Right forelimb (tissue), 1 donor: ENCODE results near the gene ERICH6B.
"Not testable (repeated sequence)": the region's sequence is repeated elsewhere in the genome, so short reads cannot be mapped to it uniquely, and the experiment has no call there.

Experiments used
- DNase-seq: peaks from one replicate; pipeline ENCODE4 v3.0.0-alpha.2; 2018

ERICH6B gene

DNA sequence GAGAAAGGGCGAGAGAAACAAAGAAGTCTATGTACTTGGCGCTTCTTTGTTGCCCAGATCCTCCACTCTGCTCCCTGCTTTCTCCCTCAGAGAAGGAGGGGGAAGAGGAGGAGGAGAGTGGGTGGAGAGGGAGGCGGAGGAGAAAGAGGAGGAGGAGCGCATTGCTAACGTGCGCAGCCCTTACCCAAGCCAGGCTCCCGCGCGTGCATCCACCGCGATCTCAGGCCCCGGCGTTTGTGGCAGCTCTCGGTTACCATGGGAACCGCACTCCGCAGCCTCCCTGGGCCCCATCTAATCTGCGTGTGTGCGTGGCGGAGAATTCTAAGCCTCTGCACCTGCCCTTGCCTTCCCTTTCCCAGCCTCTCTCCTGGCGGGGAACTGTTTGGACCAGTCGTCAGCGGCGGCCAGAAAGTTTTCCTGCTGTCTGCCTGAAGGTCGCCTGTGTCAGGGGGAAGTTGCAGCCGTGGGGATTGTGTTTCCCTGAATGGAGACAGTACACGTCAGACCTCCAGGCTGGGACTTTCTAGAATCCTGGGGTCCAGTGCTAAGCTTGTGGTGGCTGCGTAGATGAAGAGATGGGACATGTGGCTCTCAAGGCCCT lies at the start of gene ERICH6B:
Gene ERICH6B, minus strand, starts transcription at position 239 of the 601 bp plus-strand sequence. CDS start 18,734 bp downstream, outside the sequence.
- peak; percentile 56 for DNase-seq

DNA sequence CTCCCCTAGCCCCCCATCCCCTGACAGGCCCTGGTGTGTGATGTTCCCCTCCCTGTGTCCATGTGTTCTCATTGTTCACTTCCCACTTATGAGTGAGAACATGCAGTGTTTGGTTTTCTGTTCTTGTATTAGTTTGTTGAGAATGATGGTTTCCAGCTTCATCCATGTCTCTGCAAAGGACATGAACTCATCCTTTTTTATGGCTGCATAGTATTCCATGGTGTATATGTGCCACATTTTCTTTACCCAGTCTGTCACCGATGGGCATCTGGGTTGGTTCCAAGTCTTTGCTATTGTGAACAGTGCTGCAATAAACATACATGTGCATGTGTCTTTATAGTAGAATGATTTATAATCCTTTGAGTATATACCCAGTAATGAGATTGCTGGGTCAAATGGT lies 47.4 kb upstream of the ERICH6B start:
- not testable (repeated sequence) for DNase-seq

DNA sequence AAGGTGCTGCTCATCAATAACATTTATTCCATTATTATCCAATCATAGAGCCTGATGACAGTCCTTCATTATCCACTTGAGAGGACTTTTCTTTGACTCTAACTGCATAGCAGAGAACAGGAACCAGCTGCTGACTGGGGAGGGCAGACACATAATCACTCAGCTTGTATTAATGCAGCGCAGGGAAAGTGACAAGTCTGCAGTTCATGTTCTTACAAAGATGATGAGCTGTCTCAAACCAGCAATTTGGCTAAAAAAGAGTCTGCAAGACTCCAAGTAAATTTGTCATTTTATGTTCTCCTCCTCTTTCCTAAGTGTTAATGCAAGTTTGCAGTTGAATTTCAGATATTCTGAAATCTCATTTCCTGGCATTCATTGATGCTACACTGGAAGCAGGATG lies 46.6 kb upstream of the ERICH6B start:
- no peak for DNase-seq

DNA sequence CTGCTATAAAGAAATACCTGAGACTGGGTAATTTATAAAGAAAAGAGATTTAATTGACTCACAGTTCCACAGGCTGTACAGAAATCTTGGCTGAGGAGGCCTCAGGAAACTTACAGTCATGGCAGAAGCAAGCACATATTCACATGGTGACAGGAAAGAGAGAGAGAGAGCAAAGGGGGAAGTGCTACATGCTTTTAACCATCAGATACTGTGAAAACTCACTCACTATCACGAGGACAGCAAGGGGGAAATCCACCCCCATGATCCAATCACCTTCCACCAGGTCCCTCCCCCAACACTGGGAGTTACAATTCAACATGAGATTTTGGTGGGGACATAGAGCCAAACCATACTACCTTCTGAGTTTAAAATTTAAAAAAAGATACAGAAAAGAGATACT lies 44.9 kb upstream of the ERICH6B start:
- DNase-seq, result not testable (repeated sequence)

DNA sequence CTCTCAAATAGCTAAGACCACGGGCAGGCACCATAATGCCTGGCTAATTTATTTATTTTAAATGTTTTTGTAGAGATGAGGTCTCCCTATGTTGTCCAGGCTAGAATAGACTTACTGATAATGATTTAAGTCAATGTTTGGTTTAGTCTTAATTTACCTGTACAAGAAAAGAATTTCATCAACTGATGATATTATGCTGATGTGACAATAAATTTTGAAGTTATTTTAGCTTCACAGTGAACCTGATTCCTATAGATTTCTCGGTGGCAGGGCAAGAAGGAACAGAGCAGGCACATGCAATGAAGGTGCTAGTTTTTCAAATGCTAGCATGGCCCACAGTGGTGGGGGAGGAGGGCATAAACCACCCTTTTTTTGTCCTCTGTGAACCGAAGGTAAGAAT lies 44.0 kb upstream of the ERICH6B start:
- DNase-seq, result no peak

DNA sequence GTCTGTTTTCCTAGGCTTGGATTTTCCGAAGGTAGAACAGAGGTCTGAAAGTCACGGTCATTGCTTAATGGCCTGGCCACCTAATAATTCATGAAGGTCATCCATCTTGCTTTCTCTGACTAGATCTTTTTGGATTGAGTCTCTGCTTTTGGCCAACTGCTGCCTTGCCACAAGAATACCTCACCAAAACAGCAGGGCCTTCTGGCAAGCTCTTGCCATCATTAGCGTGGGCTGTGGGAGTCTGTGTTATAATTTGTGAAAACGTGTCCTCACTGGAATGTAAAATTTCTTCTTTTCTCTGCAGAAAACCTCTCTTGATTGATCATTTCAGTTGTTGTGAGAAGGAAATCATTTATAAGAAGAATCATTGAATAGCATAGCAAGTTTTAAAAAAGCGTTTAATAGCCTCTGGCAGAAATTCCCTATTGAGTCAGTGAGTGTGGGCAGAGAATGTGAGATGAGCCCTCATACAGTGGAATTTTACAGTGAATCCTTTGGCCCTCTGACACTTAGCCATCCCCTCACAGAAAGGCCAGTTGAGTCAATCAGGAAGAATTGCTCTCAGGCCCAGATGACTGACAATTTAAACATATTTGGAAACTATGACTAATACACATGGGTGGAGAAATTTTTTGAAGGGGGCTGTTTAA lies 43.2 kb upstream of the ERICH6B start:
- DNase-seq, result no peak

DNA sequence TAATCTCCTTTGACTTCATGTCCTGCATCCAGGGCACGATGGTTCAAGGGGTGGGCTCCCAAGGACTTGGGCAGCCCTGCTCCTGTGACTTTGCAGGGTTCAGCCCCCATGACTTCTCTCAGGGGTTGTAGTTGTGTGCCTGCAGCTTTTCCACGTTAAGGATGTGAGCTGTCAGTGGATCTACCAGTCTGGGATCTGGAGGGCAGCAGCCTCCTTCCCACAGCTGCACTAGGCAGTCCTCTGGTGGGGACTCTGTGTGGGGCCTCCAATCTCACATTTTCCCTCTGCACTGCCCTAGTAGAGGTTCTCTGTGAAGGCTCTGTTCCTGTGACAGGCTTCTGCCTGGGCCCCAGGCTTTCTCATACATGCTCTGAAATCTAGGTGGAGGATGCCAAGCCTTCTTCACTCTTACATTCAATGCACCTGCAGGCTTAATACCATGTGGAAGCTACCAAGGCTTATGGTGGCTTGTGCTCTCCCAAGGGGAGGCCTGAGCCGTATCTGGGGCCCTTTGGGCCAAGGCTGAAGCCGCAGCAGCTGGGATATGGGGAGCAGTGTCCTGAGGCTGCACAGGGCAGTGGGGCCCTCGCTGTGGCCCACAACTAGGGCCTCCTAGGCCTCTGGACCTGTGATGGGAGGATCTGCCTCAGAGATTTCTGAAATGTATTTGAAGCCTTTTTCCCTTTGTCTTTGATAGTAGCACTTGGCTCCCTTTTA lies 39.3 kb upstream of the ERICH6B start:
- no peak for DNase-seq

DNA sequence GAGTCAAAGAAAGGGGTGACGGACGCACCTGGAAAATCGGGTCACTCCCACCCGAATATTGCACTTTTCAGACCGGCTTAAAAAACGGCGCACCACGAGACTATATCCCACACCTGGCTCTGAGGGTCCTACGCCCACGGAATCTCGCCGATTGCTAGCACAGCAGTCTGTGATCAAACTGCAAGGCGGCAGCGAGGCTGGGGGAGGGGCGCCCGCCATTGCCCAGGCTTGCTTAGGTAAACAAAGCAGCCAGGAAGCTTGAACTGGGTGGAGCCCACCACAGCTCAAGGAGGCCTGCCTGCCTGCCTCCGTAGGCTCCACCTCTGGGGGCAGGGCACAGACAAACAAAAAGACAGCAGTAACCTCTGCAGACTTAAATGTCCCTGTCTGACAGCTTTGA lies 29.7 kb upstream of the ERICH6B start:
- DNase-seq, result not testable (repeated sequence)

DNA sequence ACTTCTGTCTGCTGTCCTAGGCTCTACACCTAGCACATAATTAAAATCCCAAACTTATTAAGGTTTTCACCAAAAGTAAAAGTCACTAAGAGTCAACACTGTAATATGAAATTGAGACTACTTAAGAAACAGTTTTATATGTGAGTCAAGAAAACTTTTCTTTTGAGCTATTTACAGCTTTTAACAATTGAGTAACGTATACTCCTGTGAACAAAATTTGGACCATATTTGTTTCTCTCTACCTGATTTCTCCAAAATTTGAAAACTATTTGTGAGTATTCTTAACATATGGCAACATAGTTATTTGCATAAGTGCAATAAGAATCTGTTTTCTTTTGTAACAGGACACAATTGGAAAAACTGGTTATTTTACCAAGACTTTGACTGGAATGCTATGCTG lies 26.6 kb upstream of the ERICH6B start:
- not testable (repeated sequence) for DNase-seq

DNA sequence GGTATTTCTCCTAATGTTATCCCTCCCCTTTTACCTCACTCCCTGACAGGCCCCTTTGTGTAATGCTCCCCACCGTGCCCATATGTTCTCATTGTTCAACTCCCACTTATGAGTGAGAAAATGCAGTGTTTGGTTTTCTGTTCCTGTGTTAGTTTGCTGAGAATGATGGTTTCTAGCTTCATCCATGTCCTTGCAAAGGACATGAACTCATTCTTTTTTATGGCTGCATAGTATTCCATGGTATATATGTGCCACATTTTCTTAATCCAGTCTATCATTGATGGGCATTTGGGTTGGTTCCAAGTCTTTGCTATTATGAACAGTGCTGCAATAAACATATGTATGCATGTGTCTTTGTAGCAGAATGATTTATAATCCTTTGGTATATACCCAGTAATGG lies 19.8 kb upstream of the ERICH6B start:
- not testable (repeated sequence) for DNase-seq

DNA sequence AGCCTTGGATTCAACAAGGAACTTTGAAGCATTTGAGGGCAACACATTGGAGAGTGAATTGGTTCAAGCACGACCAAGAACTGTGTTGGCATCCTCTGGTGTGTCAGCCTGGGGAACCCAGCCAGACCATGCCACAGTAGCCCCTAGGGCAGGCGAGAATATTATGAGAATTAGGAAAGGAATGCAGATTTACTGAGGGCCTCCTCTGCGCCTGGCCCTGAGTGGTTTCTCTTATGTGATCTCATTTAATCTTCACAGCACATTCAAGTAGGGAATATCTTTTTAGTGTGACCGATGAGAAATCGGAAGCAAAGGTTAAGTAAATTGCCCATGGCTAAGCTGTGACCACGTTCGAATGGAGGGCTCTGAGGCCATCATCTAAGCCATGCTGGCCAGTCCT lies 15.3 kb upstream of the ERICH6B start:
- no peak for DNase-seq

DNA sequence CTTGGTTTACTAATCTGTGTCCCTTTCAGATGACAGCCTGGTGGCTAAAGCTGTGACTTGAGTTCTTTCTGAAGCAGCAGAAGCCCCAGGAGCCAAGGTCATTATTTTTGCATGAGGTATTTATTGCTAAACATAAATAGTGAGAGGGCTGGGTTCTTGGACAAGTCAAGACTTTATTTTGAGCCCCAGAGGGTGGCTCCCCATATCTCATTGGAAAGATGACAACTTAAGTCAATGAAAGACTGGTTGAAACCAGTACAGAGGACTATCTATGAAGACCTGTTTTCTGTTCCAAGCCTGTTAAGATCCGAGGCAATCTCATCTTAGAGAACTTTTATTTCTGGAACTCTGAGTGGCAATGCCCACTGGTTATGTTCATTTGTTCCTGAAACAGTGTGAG lies 14.4 kb upstream of the ERICH6B start:
- DNase-seq, result no peak

DNA sequence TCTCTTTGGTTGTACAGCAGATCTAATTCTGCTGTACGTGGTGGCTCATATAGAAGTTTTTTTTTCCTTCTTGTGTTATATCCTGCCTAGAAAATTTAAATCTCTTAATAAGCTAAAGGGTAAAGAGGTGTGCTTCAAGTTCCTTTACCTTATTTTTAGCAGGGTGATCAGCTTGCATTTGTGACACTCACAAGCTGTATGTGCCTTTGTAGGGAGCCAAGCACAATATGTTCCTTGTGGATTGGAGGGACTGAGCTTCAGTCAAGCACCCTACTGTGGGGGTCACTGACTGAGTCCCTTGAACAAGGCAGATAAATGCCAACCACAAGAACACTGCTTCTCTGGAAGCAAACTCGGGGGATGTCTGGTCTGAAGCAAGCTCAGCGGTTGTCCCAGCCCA lies 12.6 kb upstream of the ERICH6B start:
- no peak for DNase-seq

DNA sequence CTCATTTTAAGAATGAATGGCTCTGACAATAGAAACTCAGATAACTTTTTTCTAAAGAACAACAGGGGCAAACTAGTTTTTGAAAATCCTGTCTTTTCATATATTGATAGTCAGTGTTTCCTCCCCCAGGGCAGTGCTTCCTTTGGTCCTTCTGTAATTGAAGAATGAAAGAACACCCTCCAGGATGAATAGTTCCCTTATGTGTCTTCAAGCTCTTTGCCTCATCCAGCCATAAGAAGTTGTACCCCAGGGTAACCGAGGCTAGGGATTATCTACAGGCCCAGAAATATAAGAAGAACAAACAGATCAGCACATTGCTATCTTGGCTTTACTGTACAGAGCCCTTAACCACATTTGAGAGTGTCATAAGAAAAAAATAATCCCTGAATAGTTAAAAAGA lies 12.1 kb upstream of the ERICH6B start:
- no peak for DNase-seq

DNA sequence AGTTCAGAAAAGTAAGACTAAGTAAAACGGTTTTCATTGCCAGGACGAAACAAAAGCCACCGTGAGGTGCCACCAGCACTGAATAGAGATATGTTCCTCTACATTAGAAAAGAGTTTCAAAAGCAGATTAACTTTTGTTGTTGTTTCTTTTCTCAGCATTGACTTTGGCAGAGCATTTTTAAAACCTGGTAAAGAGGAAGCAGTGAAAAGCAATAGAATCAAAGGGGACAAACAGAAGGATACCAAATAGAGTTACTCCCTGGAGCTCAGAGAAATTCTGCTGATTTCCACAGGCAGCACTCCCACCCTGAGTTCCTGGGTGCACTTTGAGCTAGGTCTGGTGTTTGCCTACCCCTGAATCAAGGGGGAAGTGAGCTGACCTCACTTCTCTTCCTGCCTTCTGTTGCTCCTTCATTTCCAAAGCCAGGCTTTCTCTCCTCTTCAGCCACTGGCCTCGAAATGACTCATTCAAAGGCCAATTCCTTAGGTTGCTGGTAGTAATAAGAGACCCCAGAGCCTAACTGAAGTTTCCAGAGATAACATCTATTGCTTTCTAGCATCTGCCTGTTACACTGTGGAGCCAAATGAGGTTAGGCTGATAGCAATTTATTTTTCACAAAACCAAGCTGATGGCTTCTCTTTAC lies 11.3 kb upstream of the ERICH6B start:
- no peak for DNase-seq

DNA sequence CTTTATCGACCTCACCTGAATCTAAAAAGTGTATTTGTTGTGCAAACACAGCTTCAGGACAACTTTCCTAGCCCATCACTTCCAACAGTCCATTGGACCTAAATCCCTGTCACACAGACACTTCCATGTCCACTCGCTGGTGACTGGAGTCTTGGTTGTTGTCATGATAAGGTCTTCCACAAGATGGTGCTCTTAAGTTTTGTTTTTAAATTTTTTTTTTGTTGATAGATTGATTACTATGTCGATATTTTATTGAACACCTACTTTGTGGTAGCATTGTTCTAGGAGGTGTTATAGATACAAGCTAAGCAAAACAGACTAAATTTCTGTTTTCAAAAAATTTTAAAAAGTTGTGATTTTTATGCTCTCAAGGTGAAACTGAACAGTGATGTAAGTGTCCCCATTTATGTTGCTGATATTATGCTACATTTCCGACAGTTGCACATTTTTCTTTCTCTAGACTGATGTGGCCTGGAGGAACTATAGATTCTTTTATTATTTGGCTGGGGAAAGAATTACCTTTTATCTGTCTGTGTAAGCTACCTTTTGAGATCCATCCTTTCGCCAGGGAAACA lies 8.1 kb upstream of the ERICH6B start:
- DNase-seq, result no peak

DNA sequence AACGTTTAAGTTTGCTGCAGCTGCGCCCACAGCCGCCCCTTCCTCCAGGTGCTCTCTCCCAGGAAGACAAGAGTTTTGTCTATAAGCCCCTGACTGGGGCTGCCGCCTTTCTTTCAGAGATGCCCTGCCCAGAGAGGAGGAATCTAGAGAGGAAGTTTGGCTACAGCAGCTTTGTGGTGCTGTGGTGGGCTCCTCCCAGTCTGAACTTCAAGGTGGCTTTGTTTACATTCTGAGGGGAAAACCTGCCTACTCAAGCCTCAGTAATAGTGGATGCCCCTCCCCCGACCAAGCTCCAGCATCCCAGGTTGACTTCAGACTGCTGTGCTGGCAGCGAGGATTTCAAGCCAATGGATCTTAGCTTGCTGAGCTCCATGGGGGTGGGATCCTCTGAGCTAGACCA lies 6.4 kb upstream of the ERICH6B start:
- DNase-seq, result no peak

DNA sequence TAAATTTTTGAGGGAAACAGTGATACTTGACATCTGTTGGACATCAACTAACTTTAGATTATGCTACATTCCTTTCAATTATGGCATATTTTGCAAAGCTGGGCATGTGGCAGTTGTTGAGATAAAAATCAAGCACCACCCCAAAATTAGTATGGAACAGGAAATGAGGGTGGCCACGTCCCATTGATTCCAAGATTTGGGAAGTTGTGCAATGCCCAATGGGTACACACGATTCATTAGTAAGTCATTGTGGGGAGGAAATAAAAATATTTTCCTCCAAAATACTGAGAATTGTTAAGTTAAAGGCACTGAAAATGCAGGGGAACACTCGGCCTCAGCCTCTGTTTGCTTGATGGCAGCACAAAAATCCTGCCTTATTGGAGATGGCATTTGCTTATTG lies 7.6 kb downstream of the ERICH6B start:
- DNase-seq, result no peak

DNA sequence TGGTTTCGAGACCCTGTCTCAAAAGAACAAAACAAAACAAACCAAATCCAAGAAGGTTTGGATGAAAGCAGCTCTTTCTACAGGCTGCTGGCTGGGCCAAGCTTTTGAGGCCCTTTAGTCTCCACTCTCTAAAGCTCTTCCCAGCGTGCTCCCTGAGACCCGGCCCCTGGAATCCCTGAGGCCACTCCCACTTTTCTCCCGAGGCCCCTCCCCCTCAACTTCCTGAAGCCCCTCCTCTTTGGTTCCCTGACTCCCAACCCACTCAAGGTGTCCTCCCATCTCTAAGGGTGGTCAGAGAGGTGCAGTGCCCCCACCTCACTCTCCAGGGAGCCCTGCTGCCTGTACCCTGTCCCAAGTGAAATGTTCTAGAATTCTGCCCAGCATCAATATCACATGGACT lies 10.6 kb downstream of the ERICH6B start:
- no peak for DNase-seq

DNA sequence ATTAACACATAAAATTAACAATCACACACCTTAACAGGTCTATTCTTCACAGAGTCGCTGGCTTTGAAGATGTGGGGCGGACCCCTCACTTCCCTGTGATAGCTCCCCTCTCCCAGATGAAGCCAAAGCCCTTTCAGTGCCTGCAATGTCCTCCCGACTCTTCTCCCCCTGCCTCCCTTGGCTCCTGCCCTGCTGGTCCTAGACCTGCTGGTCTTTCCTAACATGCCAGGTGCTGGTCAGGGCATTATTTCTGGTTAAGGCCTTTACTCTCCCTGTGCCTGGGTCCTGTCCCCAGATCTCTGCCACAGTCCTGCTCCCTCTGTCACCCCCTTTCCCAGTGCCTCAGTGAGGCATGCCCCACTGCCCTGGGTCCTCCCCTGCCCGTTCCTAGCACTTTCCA lies 12.2 kb downstream of the ERICH6B start:
- DNase-seq, result no peak

DNA sequence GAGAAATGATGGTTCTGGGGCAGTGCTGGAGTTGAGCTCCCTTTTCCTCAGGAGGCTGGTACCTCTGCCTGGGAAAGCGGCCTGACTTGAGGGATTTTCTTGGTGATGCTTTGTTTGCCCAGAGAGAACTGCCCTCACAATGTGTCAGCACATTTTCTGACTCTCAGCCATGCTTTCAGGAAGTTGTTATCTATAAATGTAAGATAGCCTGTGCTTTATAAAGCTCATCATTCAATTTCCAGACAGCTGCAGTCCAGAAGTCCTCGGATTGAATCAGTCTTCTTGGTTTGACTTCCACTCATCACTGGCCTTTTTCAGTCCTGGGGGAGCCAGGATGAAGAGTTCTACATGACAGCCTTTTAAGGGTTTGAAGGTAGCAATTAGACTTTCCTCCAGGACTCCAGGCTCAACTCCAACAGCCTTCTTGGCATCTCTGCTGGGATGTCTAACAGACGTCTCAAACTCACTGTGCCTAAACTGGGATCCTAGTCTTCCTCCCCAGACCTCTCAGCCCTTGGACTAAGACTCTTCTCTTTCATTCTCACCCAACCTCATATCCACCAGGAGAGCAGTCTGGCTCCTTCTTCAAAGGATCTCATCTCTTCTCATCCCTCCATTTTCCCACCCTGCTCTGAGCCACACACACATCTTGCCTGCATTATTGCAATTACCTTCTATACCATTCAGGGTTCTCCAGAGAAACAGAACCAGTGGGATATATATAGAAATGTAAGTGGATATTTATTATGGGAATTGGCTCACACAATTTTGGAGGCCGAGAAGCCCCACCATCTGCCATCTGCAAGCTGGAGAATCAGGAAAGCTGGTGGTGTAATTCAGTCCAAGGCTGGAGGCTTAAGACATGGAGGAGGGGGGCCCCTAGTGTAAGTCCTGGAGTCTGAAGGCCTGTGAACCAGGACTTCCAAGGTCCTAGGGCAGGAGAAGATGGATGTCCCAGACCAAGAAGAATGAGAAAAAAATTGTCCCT lies 13.1 kb downstream of the ERICH6B start:
- no peak for DNase-seq

DNA sequence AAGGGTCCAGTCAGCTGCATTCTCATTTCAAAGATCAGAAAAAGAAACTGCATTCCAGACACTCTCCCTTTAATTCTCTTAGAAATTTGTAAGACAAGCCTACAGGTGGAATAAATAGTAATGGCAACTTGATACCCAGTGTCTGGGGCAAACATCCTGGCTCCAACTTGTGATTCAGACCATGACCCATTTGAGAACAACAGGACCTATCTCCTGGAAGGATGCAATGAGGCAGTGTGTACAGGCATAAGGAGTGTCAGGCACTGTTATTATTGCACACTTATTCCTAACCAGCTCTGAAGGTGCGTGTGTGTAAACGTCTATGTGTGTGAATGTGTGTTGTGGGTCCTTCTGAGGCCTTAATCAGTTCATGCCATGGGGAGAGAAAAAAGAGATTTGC lies 13.9 kb downstream of the ERICH6B start:
- DNase-seq, result no peak
